Vagina (tissue), 2 donors: ENCODE data around the gene PURA.

Experiments
- CTCF ChIP-seq, 3 experiments: fragments of 450-650 bp in 2 of 3; fragments of 200-600 bp in 1 of 3; sonication (generic) in 1 of 3; IDR thresholded peaks; one replicate each; pipeline ENCODE4 v1.5.1; 2017 to 2019; ENCODE audit warnings: antibody characterized with exemption in 3 of 3, mild to moderate bottlenecking in 2 of 3, moderate library complexity in 2 of 3
- POLR2A ChIP-seq, 2 donors: fragments of 450-650 bp; IDR thresholded peaks; one replicate each; pipeline ENCODE4 v1.6.1; 2017; ENCODE audit warnings: antibody characterized with exemption in 2 of 2, mild to moderate bottlenecking in 2 of 2, moderate library complexity in 2 of 2
- POLR2AphosphoS5 ChIP-seq, 2 donors: sonication (generic); formaldehyde crosslinking; IDR thresholded peaks; one replicate each; pipeline ENCODE4 v1.9.0; 2017; ENCODE audit warnings: antibody characterized with exemption in 2 of 2, mild to moderate bottlenecking in 2 of 2, low read depth in 1 of 2; ENCODE audit not compliant: insufficient read depth in 1 of 2

DNA sequence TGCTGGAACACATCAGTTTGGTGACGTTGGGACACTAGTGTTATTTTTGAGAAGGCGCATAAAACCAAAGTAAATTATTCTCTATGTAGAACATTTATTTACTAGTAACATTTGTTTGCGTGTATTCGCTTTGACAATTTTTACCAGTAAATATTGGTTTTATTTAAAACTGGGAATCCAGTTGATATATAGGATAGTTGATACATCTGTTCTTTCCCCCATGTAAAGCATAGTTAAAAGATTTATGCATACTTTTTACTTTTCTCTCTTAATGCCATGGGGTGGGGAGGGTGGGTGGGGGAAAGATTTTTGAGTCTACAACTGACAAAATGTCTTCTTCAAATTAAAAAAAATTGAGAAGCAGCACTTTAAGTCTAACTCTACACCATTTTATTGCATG, 11.7 kb downstream of the PURA start, which contains the start of gene IGIP:
- no peak for TF ChIP-seq CTCF (IDR thresholded peaks at IDR 0.05)
- TF ChIP-seq POLR2A (IDR thresholded peaks at IDR 0.05): no peak
- TF ChIP-seq POLR2AphosphoS5 (IDR thresholded peaks at IDR 0.05; ENCODE audit: insufficient read depth in 1 of 2, low read depth in 1 of 2): no peak
